OCI-LY1 (cell line): Measurements from ENCODE around the gene SEMA3B.

Source experiments
- EZH2 ChIP-seq: fragments of 200-600 bp; sonication (generic), shearing (Covaris generic); IDR thresholded peaks from 2 replicates; pipeline ENCODE4 v1.8.0; 2017; ENCODE audit warnings: borderline replicate concordance, mixed run types, mild to moderate bottlenecking, antibody characterized with exemption, low read length, moderate library complexity, mixed read lengths
- TF ChIP-seq, protein P1 (sequence below): fragments of 200-600 bp; sonication (generic), shearing (Covaris generic); IDR thresholded peaks from 2 replicates; pipeline ENCODE4 v1.5.1; 2017; ENCODE audit warnings: mild to moderate bottlenecking, antibody characterized with exemption, low read length, moderate library complexity, mixed read lengths

DNA sequence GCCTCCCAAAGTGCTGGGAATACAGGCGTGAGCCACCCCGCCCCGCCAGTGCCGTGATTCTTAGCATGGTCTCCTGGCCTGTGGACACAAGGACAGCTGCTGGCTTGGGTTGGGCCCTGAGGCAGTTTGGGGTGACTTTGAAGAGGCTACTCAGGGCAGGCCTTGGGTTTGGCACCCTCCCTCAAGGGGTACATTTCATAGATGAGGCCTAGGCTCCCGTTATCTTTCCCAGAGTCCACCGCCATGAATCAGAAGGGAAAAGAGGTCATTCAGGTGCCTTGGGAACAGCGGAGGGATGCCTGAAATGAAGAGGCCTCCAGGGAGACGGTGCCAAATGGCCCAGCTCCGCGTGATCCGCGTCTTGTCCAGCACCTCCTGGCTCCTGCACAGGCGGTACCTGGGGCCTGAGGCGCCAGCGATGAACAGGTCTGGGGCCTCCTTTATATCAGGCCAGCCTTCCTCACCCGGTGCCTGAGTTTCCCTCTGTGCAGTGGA, 23.6 kb upstream of the SEMA3B start:
- TF ChIP-seq EZH2 = no peak
- TF ChIP-seq, protein P1, sequence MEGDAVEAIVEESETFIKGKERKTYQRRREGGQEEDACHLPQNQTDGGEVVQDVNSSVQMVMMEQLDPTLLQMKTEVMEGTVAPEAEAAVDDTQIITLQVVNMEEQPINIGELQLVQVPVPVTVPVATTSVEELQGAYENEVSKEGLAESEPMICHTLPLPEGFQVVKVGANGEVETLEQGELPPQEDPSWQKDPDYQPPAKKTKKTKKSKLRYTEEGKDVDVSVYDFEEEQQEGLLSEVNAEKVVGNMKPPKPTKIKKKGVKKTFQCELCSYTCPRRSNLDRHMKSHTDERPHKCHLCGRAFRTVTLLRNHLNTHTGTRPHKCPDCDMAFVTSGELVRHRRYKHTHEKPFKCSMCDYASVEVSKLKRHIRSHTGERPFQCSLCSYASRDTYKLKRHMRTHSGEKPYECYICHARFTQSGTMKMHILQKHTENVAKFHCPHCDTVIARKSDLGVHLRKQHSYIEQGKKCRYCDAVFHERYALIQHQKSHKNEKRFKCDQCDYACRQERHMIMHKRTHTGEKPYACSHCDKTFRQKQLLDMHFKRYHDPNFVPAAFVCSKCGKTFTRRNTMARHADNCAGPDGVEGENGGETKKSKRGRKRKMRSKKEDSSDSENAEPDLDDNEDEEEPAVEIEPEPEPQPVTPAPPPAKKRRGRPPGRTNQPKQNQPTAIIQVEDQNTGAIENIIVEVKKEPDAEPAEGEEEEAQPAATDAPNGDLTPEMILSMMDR = no peak
